ENCODE data around the gene TLE1.

DNA sequence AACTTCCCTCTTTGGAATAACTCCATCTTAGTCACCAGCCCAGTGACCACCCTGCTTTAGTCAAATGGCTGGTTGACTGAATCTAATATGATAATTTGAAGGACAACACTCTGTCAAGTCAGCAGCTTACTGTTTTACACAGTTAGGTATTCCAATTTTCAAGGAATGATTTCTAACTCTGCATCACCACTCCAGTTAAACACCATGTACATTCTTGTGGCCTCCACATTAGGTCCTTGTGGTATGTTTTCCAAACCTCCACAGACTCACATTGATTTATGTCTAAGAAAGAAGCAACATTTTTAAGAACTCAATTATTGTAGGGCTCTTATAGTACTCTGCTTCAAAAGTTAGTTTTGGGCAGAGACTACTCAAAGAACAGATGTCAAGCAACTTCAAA lies 110.7 kb downstream of the TLE1 start:
- TF ChIP-seq, protein P1, sequence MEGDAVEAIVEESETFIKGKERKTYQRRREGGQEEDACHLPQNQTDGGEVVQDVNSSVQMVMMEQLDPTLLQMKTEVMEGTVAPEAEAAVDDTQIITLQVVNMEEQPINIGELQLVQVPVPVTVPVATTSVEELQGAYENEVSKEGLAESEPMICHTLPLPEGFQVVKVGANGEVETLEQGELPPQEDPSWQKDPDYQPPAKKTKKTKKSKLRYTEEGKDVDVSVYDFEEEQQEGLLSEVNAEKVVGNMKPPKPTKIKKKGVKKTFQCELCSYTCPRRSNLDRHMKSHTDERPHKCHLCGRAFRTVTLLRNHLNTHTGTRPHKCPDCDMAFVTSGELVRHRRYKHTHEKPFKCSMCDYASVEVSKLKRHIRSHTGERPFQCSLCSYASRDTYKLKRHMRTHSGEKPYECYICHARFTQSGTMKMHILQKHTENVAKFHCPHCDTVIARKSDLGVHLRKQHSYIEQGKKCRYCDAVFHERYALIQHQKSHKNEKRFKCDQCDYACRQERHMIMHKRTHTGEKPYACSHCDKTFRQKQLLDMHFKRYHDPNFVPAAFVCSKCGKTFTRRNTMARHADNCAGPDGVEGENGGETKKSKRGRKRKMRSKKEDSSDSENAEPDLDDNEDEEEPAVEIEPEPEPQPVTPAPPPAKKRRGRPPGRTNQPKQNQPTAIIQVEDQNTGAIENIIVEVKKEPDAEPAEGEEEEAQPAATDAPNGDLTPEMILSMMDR (IDR thresholded peaks at IDR 0.05): no peak
- no peak for TF ChIP-seq POLR2A (IDR thresholded peaks at IDR 0.05)

Measured in Peyer's patch (tissue), 4 donors.